Left ventricle myocardium inferior (tissue), 1 donor: ENCODE results near the gene SRSF4. TPM values are rescaled to one million over a fixed set of nuclear protein-coding genes. Genes with fewer than 3 reads are reported as not detected.

Source experiments
- DNase-seq: peaks from one replicate; pipeline ENCODE4 v3.0.0-alpha.2; 2020
- H3K27ac ChIP-seq: fragments of 200-600 bp; replicated peaks from 2 replicates; pipeline ENCODE4 v1.8.0; 2021
- H3K27me3 ChIP-seq: fragments of 200-600 bp; 2 replicates; pipeline ENCODE4 v1.8.0; 2021; ENCODE audit warnings: low read depth
- H3K36me3 ChIP-seq: fragments of 200-600 bp; 2 replicates; pipeline ENCODE4 v1.8.0; 2021
- H3K4me1 ChIP-seq: fragments of 200-600 bp; 2 replicates; pipeline ENCODE4 v1.8.0; 2021
- H3K4me3 ChIP-seq: fragments of 200-600 bp; 2 replicates; pipeline ENCODE4 v1.8.0; 2021; ENCODE audit warnings: mild to moderate bottlenecking, moderate library complexity
- H3K9me3 ChIP-seq: fragments of 200-600 bp; replicated peaks from 2 replicates; pipeline ENCODE4 v1.8.0; 2021
- intact Hi-C: fragments of 100-400 bp; cut with micrococcal nuclease; formaldehyde crosslinking; loops from one replicate; pipeline ENCODE4 v1.11.0; 2022
- total RNA-seq: library from RNA; stranded (reverse); fragmentation: NEBNext Ultra II Directional; extraction: Animal tissue kit (Norgen Biotek cat#: 25700); gene quantifications from one replicate; pipeline ENCODE4 v1.2.1, GENCODE V29; 2021
- TF ChIP-seq, protein P1 (sequence below): fragments of 200-600 bp; IDR thresholded peaks from 2 replicates; pipeline ENCODE4 v1.8.0; 2021; ENCODE audit warnings: antibody characterized with exemption, mild to moderate bottlenecking, borderline replicate concordance
- donor health status: DM: no; HTN: yes; CAD: no; lungs with severe emphysema.

SRSF4 gene
- total RNA-seq, 1 donor from 2014 or later = 51.1 TPM

DNA sequence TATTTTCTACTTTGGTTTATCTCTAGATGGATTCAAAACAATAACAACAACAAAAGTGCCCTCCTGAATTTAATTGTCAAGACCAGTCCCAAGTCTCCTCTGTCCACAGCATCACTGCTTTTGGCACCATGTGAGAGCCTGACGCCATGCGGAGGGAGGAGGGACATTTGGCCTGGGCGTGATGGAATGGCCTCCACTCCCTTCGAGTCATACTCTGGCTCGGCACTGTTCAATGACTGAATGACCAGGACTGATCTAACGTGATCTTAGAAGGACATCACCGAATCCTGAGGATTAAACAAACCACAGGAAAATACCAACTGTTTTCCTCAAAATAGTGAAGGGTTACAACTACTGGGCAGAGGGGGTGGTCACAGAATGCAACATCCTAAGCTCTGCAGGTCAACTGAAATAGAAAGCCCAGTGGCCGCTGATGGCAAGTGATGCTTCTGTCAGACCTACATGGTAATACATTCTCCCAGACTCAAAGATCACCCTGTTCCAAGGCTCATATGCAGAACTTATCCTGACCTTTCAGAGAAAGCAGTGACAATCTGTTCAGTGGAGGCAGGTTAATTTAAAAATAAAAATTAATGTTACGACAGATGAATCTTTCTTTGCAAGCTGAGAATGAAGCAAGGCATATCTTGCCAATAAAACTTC, 19.1 kb downstream of the SRSF4 start:
- DNase-seq = peak; percentile 35
- Histone ChIP-seq H3K9me3 (no peaks in the 10 kb centered on the region), H3K4me3 (no peak overlapping the region), H3K27ac (no peak overlapping the region), H3K4me1 (peaks cover 74% of the 10 kb centered on the region), H3K27me3 (no peaks in the 10 kb centered on the region), H3K36me3 (peaks cover 60% of the 10 kb centered on the region)
- TF ChIP-seq, protein P1, sequence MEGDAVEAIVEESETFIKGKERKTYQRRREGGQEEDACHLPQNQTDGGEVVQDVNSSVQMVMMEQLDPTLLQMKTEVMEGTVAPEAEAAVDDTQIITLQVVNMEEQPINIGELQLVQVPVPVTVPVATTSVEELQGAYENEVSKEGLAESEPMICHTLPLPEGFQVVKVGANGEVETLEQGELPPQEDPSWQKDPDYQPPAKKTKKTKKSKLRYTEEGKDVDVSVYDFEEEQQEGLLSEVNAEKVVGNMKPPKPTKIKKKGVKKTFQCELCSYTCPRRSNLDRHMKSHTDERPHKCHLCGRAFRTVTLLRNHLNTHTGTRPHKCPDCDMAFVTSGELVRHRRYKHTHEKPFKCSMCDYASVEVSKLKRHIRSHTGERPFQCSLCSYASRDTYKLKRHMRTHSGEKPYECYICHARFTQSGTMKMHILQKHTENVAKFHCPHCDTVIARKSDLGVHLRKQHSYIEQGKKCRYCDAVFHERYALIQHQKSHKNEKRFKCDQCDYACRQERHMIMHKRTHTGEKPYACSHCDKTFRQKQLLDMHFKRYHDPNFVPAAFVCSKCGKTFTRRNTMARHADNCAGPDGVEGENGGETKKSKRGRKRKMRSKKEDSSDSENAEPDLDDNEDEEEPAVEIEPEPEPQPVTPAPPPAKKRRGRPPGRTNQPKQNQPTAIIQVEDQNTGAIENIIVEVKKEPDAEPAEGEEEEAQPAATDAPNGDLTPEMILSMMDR = no peak
- intact Hi-C loops = no loop called here

DNA sequence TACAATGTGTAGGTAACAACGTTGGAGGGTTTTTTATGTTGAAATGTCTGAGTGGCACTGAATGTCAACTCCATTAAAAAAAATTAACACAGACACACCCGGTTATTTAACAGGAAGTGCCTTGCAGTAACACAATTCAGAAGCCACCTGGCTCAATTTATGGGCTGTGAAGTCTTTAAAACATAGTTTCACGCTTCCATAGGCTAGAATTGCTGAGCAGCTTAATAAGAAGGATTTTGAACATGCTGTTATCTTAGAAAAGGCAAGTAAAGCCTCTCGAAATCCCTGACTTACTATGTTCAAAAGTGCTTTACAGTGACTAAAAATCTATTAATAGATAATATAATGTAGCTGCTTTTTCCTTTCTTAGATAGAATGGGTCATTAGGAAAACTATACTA, 19.7 kb downstream of the SRSF4 start:
- Histone ChIP-seq H3K4me3 (no peak overlapping the region), H3K4me1 (peaks cover 77% of the 10 kb centered on the region), H3K36me3 (peaks cover 59% of the 10 kb centered on the region), H3K27me3 (no peaks in the 10 kb centered on the region), H3K9me3 (no peaks in the 10 kb centered on the region), H3K27ac (no peak overlapping the region)
- DNase-seq = no peak
- intact Hi-C loops = no loop called here
- TF ChIP-seq, protein P1 = no peak

DNA sequence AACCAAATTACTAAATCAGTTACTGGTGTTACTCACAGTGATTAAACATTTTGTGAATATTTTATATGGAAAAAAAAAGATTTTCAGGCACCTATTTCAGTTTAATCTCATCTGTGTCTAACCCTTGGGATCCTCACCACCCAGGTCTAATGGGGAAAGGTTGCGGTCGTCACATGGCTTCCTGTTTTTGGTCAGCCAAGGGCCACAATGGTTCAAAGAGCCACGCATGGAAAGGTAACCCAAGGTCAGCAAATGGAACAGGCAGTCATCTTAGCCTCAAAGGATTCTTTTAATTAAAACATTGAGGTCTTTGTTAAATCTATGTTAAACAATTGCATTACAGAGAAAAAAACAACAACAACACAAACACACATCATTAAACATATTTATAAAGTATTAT, 21.9 kb downstream of the SRSF4 start:
- Histone ChIP-seq H3K9me3 (no peaks in the 10 kb centered on the region), H3K27me3 (no peaks in the 10 kb centered on the region), H3K4me3 (no peak overlapping the region), H3K4me1 (peaks cover 81% of the 10 kb centered on the region), H3K27ac (no peak overlapping the region), H3K36me3 (peaks cover 51% of the 10 kb centered on the region)
- no peak for DNase-seq
- TF ChIP-seq, protein P1 = no peak
- intact Hi-C loops = no loop called here

GRCh38 chr1:29157269-29157601, 24.5 kb downstream of the SRSF4 start:
- H3K27ac ChIP-seq = peak overlapping the region; percentile 72
- intact Hi-C loops = no loop called here

DNA sequence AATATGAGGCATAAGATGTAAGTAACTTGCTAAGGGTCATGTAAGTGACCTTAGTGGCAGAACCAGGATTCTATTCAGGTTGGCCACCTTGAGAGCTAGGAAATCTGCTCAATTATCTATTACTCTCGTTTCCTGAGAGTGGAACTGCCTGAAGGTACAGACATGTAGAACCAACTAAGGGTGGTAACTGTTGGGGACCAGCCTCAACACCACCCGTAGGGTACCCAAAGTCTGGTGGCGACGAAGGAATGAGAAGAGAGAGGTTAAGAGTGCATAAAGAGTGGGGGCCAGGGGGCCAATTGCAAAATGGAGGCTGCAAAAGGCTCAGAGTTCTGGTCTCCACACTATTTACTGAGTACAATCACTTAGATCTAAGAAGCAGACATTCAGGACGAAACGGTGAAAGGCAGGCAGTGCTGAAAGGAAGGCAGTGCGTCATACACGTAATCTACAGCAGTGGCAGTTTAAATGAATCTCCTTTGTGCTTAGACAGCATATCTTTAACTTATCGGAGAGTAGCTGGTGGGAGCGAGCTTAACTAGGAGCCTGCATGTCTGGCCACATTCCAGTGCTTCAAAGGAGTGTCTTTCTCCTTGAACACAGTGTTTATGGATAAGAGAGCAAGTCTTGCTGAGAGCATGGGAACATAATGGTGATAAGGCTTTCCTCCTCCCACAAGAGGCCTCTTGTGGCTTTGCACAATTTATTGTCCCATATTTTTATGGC, 25.0 kb downstream of the SRSF4 start:
- intact Hi-C loops = no loop called here
- H3K36me3 ChIP-seq = peaks cover 81% of the 10 kb centered on the region
- no peaks in the 10 kb centered on the region for H3K27me3 ChIP-seq
- no peaks in the 10 kb centered on the region for H3K9me3 ChIP-seq
- TF ChIP-seq, protein P1 = no peak
- DNase-seq = no peak
- no peak overlapping the region for H3K4me3 ChIP-seq
- H3K27ac ChIP-seq = peak overlapping the region; percentile 72
- H3K4me1 ChIP-seq = peaks cover 54% of the 10 kb centered on the region

More at GRCh38 chr1:29157269-29157601, 24.5 kb downstream of the SRSF4 start:
- Histone ChIP-seq H3K27me3 (no peaks in the 10 kb centered on the region), H3K36me3 (peaks cover 76% of the 10 kb centered on the region), H3K4me3 (no peak overlapping the region), H3K9me3 (no peaks in the 10 kb centered on the region), H3K4me1 (peaks cover 59% of the 10 kb centered on the region)
- TF ChIP-seq, protein P1 = no peak
- no peak for DNase-seq
